HepG2 (cell line): Measurements from ENCODE around the gene DNAJB8. TPM values are rescaled to one million over a fixed set of nuclear protein-coding genes. Genes with fewer than 3 reads are reported as not detected.

Source experiments
- HBP1 ChIP-seq: IDR thresholded peaks from 2 replicates; pipeline ENCODE4 v1.6.1; 2016; ENCODE audit warnings: low read depth, control low read depth
- HNRNPK ChIP-seq: fragments of 200-400 bp; formaldehyde crosslinking; IDR thresholded peaks from 2 replicates; pipeline ENCODE4 v1.6.1; 2018; ENCODE audit warnings: low read length, low read depth, moderate library complexity, mild to moderate bottlenecking; ENCODE audit not compliant: poor library complexity, severe bottlenecking
- MTA1 ChIP-seq: sonication (generic); formaldehyde crosslinking; IDR thresholded peaks from 2 replicates; pipeline ENCODE4 v1.4.0; 2020; ENCODE audit warnings: missing genetic modification reagents, mild to moderate bottlenecking, borderline replicate concordance
- MXD1 ChIP-seq: sonication (generic); formaldehyde crosslinking; IDR thresholded peaks from 2 replicates; pipeline ENCODE4 v1.4.0; 2020; ENCODE audit warnings: mild to moderate bottlenecking, missing genetic modification reagents
- NR0B2 ChIP-seq: sonication (generic); formaldehyde crosslinking; IDR thresholded peaks from 2 replicates; pipeline ENCODE4 v1.4.0; 2020; ENCODE audit warnings: mild to moderate bottlenecking, missing genetic modification reagents
- PATZ1 ChIP-seq: sonication (generic); formaldehyde crosslinking; IDR thresholded peaks from 2 replicates; pipeline ENCODE4 v1.4.0; 2020; ENCODE audit warnings: missing genetic modification reagents
- SP2 ChIP-seq: sonication (generic); formaldehyde crosslinking; IDR thresholded peaks from 2 replicates; pipeline ENCODE4 v1.5.1; 2020; ENCODE audit warnings: mild to moderate bottlenecking, missing genetic modification reagents
- ZFP91 ChIP-seq: sonication (generic); formaldehyde crosslinking; IDR thresholded peaks from 2 replicates; pipeline ENCODE4 v1.9.0; 2022; ENCODE audit warnings: missing genetic modification reagents, mild to moderate bottlenecking, borderline replicate concordance
- ZNF407 ChIP-seq: sonication (generic); formaldehyde crosslinking; IDR thresholded peaks from one replicate; pipeline ENCODE4 v1.5.1; 2020; ENCODE audit warnings: mild to moderate bottlenecking, missing genetic modification reagents; ENCODE audit errors: not compliant biosample characterization
- ZNF414 ChIP-seq: sonication (generic); formaldehyde crosslinking; IDR thresholded peaks from 2 replicates; pipeline ENCODE4 v1.5.0; 2020; ENCODE audit warnings: missing genetic modification reagents
- ZNF607 ChIP-seq: sonication (generic); formaldehyde crosslinking; IDR thresholded peaks from 2 replicates; pipeline ENCODE4 v1.5.1; 2020; ENCODE audit warnings: missing genetic modification reagents, mild to moderate bottlenecking, borderline replicate concordance
- polyA plus RNA-seq, 8 experiments: library from polyadenylated mRNA; depleted of rRNA in 3 of 8; stranded (reverse) in 7 of 8; unstranded in 1 of 8; fragments of >200 nt; fragmentation: Illumina TruSeq in 4 of 8; extraction: Trizol in 4 of 8; gene quantifications; 2 replicates each; pipeline versions ENCODE4 v1.2.1 to v1.2.3, GENCODE V29; 2011 to 2016; ENCODE audit warnings: low read depth in 4 of 8, missing spikeins in 1 of 8, mixed read lengths in 1 of 8; ENCODE audit not compliant: insufficient read depth in 1 of 8
- total RNA-seq, 5 experiments: library from RNA; depleted of rRNA; stranded (reverse); fragments of >200 nt; fragmentation: Illumina TruSeq; extraction: Trizol; gene quantifications; 2 replicates each; pipeline ENCODE4 v1.2.3, GENCODE V29; 2016; ENCODE audit warnings: low read depth in 1 of 5

The DNAJB8 gene
- total and polyA plus RNA-seq, 2 of the 13 experiments (the other 11 are each of a cell fraction or from before 2014, with no cell fraction given) = not detected

GRCh38 chr3:128489927-128490649 lies 23.4 kb upstream of the DNAJB8 start (continued):
- TF ChIP-seq ZFP91 (CRISPR knock-in tag) (peak; percentile 56; the same call in 1 of the 2 replicates), ZNF414 (CRISPR knock-in tag) (no peak), NR0B2 (CRISPR knock-in tag) (0 out of 2 replicates have a peak, but pooled peaks have one; percentile 23), MTA1 (peak; percentile 28; the same call in 1 of the 2 replicates), HBP1 (no peak), HNRNPK (peak; percentile 9), MXD1 (CRISPR knock-in tag) (0 out of 2 replicates have a peak, but pooled peaks have one; percentile 29), SP2 (CRISPR knock-in tag) (0 out of 2 replicates have a peak, but pooled peaks have one; percentile 38), ZNF407 (no peak), PATZ1 (peak; percentile 22; the same call in 1 of the 2 replicates), ZNF607 (CRISPR knock-in tag) (0 out of 2 replicates have a peak, but pooled peaks have one; percentile 65)
